D721Med (cell line): ENCODE results near the gene LYPLAL1.

Experiments used
- DNase-seq: peaks from one replicate; pipeline ENCODE4 v3.0.0; 2011; ENCODE audit warnings: low spot score; ENCODE audit not compliant: insufficient read length
- FAIRE-seq: peaks from 2 replicates; lab custom pipeline; 2011; peaks lifted over from hg19 to GRCh38; lab: Jason Lieb, UNC
- TF ChIP-seq, protein P1 (sequence below): IDR thresholded peaks from 2 replicates; pipeline ENCODE4 v1.5.1; 2012; ENCODE audit warnings: mild to moderate bottlenecking, control low read depth; ENCODE audit not compliant: insufficient read depth; ENCODE audit errors: missing control alignments

LYPLAL1 gene

DNA sequence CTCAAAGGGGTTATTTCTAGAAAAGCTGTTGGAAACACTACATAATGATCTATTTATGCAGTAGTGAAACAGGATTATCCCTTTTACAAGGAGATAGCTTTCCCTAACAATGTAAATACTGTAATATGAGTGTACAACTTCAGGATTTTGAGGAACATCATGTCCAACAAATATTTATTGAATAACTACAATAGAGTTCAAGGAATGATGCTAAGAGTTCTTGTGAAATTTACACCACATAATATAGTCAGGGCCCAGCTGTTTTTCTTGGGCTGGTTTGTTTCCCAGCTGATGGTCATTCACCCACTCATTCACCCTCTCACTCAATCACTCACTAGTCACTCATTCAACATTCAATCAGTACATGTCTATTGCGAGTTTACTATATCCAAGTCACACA, 12.3 kb upstream of the LYPLAL1 start:
- FAIRE-seq (no peak), DNase-seq (no peak)
- TF ChIP-seq, protein P1, sequence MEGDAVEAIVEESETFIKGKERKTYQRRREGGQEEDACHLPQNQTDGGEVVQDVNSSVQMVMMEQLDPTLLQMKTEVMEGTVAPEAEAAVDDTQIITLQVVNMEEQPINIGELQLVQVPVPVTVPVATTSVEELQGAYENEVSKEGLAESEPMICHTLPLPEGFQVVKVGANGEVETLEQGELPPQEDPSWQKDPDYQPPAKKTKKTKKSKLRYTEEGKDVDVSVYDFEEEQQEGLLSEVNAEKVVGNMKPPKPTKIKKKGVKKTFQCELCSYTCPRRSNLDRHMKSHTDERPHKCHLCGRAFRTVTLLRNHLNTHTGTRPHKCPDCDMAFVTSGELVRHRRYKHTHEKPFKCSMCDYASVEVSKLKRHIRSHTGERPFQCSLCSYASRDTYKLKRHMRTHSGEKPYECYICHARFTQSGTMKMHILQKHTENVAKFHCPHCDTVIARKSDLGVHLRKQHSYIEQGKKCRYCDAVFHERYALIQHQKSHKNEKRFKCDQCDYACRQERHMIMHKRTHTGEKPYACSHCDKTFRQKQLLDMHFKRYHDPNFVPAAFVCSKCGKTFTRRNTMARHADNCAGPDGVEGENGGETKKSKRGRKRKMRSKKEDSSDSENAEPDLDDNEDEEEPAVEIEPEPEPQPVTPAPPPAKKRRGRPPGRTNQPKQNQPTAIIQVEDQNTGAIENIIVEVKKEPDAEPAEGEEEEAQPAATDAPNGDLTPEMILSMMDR, result no peak

DNA sequence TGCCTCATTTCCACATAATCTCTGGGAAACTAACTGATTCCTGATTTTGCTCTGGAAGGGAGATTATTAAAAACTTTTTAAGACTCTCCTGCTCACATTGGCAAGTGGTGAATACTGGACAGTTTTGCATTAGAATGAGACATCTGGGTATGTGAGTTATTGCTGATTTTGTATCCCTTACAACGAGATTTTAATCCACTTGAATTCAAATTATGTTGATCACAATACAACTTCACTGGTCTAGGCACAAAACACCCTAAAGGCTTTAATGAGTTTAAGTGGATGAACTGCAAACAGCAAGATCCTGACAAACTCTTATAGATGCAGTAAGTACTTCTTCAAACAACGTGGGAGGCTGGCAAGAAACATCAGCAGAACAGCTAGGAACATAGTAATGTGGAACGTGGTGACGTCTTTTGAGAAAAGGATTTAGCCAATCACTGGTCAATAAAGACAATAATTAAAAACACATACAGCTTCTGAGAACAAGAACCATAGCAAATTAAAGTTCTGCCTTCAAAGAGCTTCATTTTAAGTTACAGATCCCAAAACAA, 10.2 kb upstream of the LYPLAL1 start:
- peak; percentile 21 for FAIRE-seq
- TF ChIP-seq, protein P1, result no peak
- no peak for DNase-seq

DNA sequence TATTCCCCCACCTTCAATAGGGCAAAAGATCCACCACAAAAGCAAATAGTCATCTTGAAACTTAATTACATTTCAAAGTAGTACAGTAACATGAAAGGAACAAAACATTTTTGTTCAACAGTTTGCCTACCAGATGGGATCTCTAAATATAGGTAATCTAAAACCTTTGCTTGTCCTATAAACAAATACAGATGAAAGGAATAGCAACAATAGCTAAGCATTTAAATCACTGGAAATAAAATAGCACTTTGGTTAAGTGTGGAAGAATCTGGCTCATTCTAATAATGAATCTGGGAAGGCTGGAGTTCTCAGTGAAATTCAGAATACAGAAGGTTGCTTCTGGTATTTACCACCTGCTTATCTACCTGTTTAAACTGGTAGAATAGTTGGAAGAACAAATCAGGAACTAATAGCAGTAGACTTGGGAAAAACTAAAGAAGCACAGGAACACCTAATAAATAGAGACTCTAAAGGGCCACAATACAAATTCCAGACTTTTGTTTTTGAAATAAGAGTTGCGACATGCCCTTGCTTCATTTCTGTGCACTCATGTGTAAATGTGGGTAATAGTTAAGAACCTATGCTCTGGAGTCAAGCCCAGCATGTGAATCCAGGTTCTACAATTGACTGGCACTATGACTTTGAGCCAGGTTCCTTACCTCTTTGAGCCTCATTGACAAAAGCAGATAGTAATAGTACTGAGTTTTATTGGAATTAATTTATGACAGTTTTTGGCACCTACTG, 2.3 kb upstream of the LYPLAL1 start:
- FAIRE-seq, result peak; percentile 44
- no peak for DNase-seq
- TF ChIP-seq, protein P1, result no peak

DNA sequence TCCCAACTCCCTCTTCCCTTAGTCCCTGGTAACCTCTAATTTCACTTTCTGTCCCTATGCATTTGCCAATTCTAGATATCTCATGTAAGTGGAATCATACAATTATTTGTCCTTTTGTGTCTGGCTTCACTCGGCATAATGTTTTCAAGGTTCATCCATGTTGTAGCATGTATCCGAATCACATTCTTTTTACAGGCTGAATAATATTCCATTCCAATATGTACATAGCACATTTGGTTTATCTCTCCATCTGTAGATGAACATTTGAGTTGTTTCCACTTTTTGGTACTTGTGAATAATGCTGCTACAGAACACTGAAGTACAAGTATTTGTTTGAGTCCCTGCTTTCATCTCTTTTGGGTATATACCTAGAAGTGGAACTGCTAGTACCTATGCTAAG, 857 bp upstream of the LYPLAL1 start:
- TF ChIP-seq, protein P1, result no peak
- FAIRE-seq, result peak; percentile 80
- no peak for DNase-seq

DNA sequence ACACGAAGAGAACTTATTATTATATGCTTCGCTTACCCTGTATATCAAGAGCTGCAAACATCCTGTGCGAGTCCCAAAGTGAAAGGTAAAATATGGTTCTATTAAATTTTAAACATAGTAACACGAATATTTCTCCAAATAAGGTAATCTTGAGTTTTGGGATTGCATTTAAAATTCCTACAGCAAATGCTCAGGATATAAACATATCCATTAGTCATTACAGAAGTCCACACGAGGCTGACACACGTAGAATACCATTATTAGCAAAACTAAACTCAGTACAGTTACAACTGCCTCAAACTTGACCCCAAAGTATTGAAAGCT, 282 bp upstream of the LYPLAL1 start:
- peak; percentile 53 for FAIRE-seq
- no peak for DNase-seq

DNA sequence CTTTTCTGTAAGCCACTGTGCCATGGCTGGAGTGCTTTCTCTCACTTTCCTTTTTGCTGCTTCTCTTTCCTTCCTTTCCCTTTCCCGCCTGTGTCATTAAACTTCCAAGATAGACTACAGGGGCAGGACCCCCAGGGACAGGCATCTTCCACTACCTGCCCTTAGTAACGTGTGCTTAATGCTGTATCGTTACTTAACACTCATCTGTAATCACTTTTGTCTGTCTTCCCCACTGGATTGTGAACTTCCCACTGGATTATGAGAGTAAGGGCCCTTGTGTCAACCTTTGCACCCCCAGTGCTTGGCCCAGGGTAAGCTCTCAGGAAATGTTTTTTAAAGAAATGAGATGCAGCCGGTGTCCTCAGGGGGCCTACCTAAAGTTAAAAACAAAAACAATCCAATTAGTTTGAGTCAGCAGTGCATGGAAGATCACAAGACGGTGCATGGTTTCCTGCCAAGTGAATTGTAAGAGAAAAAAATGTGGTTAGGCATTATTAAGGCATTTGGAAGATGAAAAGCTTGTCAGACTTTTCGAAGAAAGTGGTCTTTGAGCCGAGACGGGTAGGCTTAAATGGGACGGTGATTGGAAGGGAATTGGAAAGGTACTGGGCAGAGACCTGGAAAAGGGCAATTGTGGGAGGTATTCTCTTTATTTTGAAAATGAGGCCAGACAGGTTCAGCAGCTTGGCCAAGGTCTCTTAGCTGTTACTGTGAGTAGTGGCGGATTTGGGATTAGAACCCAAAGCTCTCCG, 958 bp downstream of the LYPLAL1 start:
- FAIRE-seq, result peak; percentile 58
- TF ChIP-seq, protein P1, result no peak

More for the DNA sequence above, 282 bp upstream of the LYPLAL1 start:
- TF ChIP-seq, protein P1, result no peak

More for the DNA sequence above, 958 bp downstream of the LYPLAL1 start:
- no peak for DNase-seq
